K562 (cell line): Measurements from ENCODE around the gene CCDC148. TPM values are rescaled to one million over a fixed set of nuclear protein-coding genes. Genes with fewer than 3 reads are reported as not detected.

Experiments used
- ATAC-seq: fragments of 200-7000 bp; cut with Tn5 transposase; 3 replicates; pipeline ENCODE4 v1.9.1; 2020; ENCODE audit warnings: moderate library complexity
- BruUV-seq: library from RNA; stranded (reverse); fragments of 400-500 nt; replicated peaks from 2 replicates; lab custom pipeline; 2021; lab: Mats Ljungman, UMichigan
- CTCF ChIA-PET: fragments of 300-600 bp; formaldehyde crosslinking; extraction: SDS; loops from one replicate; lab custom pipeline; 2021; ENCODE audit warnings: low intra/inter-chr PET ratio; lab: Yijun Ruan, JAX
- POLR2A ChIA-PET: fragments of 300-600, 350-650 bp; sonication (Branson Sonifier 250); formaldehyde crosslinking; extraction: SDS; loops from one replicate; lab custom pipeline; 2021; ENCODE audit warnings: antibody characterized with exemption, inconsistent platforms; lab: Yijun Ruan, JAX
- DNase-seq, 4 experiments: peaks; one replicate each; pipeline versions ENCODE4 v3.0.0 to v3.0.0-alpha.2; 2011 to 2018; ENCODE audit warnings: low spot score in 3 of 4, mixed read lengths in 3 of 4; ENCODE audit errors: extremely low read depth in 1 of 4
- FAIRE-seq: peaks from 2 replicates; lab custom pipeline; 2011; peaks lifted over from hg19 to GRCh38; lab: Jason Lieb, UNC
- H2AFZ ChIP-seq: 2 replicates; pipeline ENCODE4 v1.6.0; 2011; ENCODE audit warnings: low read depth, low read length, control low read depth, inconsistent platforms
- H3K27ac ChIP-seq: fragments of 200-600 bp; 3 replicates; pipeline ENCODE4 v1.8.0; 2011; ENCODE audit warnings: low read depth, mild to moderate bottlenecking, control low read depth, inconsistent platforms, low read length, moderate library complexity, mixed read lengths; ENCODE audit errors: extremely low read depth
- H3K27me3 ChIP-seq, 2 experiments: fragments of 300-600 bp in 1 of 2; 2 replicates in 1 of 2; 3 replicates in 1 of 2; pipeline versions ENCODE4 v1.6.0 to v1.8.0; 2011; ENCODE audit warnings: inconsistent platforms in 2 of 2, low read length in 2 of 2, mild to moderate bottlenecking in 1 of 2, mixed read lengths in 1 of 2, moderate library complexity in 1 of 2; ENCODE audit not compliant: control insufficient read depth in 2 of 2, insufficient read depth in 2 of 2
- H3K36me3 ChIP-seq: fragments of 300-600 bp; 3 replicates; pipeline ENCODE4 v1.8.0; 2011; ENCODE audit warnings: mild to moderate bottlenecking, low read length, inconsistent platforms; ENCODE audit not compliant: control insufficient read depth, insufficient read depth
- H3K4me1 ChIP-seq, 2 experiments: fragments of 200-600 bp in 1 of 2; replicated peaks in 1 of 2; 2 replicates in 1 of 2; 3 replicates in 1 of 2; pipeline versions ENCODE4 v1.5.1 to v1.8.0; 2011; ENCODE audit warnings: inconsistent platforms in 2 of 2, low read length in 2 of 2, mild to moderate bottlenecking in 1 of 2, mixed read lengths in 1 of 2, moderate library complexity in 1 of 2; ENCODE audit not compliant: control insufficient read depth in 2 of 2, insufficient read depth in 2 of 2
- H3K4me2 ChIP-seq: 2 replicates; pipeline ENCODE4 v1.6.1; 2011; ENCODE audit warnings: low read length, control low read depth, inconsistent platforms, mixed read lengths; ENCODE audit not compliant: insufficient read depth
- H3K4me3 ChIP-seq: fragments of 200-600 bp; sonication (generic), shearing (Covaris generic); 2 replicates; pipeline ENCODE4 v1.5.1; 2016; ENCODE audit warnings: control low read depth, inconsistent platforms
- H3K79me2 ChIP-seq: fragments of 200-600 bp; 3 replicates; pipeline ENCODE4 v1.8.0; 2011; ENCODE audit warnings: low read length, inconsistent platforms; ENCODE audit not compliant: control insufficient read depth, insufficient read depth
- H3K9ac ChIP-seq, 2 experiments: 2 replicates each; pipeline versions ENCODE4 v1.6.0 to v1.6.1; 2011; ENCODE audit warnings: low read depth in 2 of 2, low read length in 2 of 2, control low read depth in 1 of 2, inconsistent platforms in 1 of 2, mild to moderate bottlenecking in 1 of 2, mixed read lengths in 1 of 2; ENCODE audit not compliant: insufficient read depth in 1 of 2
- H3K9me1 ChIP-seq: one replicate; pipeline ENCODE4 v1.6.0; 2011; ENCODE audit warnings: inconsistent platforms, mild to moderate bottlenecking, low read length, moderate library complexity; ENCODE audit not compliant: control insufficient read depth, insufficient read depth
- H3K9me3 ChIP-seq: replicated peaks from 2 replicates; pipeline ENCODE4 v1.5.1; 2011; ENCODE audit warnings: low read depth, low read length, inconsistent platforms; ENCODE audit not compliant: control insufficient read depth, insufficient read depth
- H4K20me1 ChIP-seq: replicated peaks from 2 replicates; pipeline ENCODE4 v1.6.1; 2011; ENCODE audit warnings: low read length, inconsistent platforms, mixed read lengths; ENCODE audit not compliant: control insufficient read depth, insufficient read depth
- KDM1A ChIP-seq, 2 experiments: fragments of 450-650 bp; IDR thresholded peaks; 2 replicates each; pipeline ENCODE4 v1.6.1; 2016; ENCODE audit warnings: mild to moderate bottlenecking in 2 of 2
- LEF1 ChIP-seq: fragments of 450-650 bp; IDR thresholded peaks from 2 replicates; pipeline ENCODE4 v1.6.1; 2016; ENCODE audit warnings: mild to moderate bottlenecking
- POLR2A ChIP-seq: fragments of 450-650 bp; conservative IDR thresholded peaks from 2 replicates; pipeline ENCODE4 v1.6.1; 2016
- RBM15 ChIP-seq: fragments of 200-400 bp; formaldehyde crosslinking; IDR thresholded peaks from 2 replicates; pipeline ENCODE4 v1.6.1; 2018; ENCODE audit warnings: mild to moderate bottlenecking, low read length, moderate library complexity; ENCODE audit not compliant: insufficient read depth
- SP1 ChIP-seq: sonication (generic); formaldehyde crosslinking; IDR thresholded peaks from 2 replicates; pipeline ENCODE4 v1.8.1; 2022; ENCODE audit warnings: mild to moderate bottlenecking, missing genetic modification reagents
- STAT5B ChIP-seq: fragments of 250-450 bp; sonication (Bioruptor Pico); IDR thresholded peaks from 2 replicates; pipeline ENCODE4 v1.8.0; 2021; ENCODE audit warnings: mild to moderate bottlenecking, inconsistent platforms
- TSC22D4 ChIP-seq: fragments of 450-650 bp; IDR thresholded peaks from 2 replicates; pipeline ENCODE4 v1.6.1; 2016; ENCODE audit warnings: missing genetic modification characterization, missing biosample characterization, control low read depth
- XRCC4 ChIP-seq: IDR thresholded peaks from one replicate; pipeline ENCODE4 v1.6.1; 2011; ENCODE audit not compliant: insufficient read depth, insufficient read length; ENCODE audit errors: extremely low read depth
- ZBTB1 ChIP-seq: sonication (generic); formaldehyde crosslinking; IDR thresholded peaks from 2 replicates; pipeline ENCODE4 v1.8.1; 2023; ENCODE audit warnings: missing genetic modification reagents, low read depth, mild to moderate bottlenecking, borderline replicate concordance
- ZNF134 ChIP-seq: fragments of 250-450 bp; sonication (Bioruptor Pico); conservative IDR thresholded peaks from 2 replicates; pipeline ENCODE4 v1.4.0; 2020
- WGBS: fragments of 100-300 bp; shearing (Covaris generic); methylation state at CpG from one replicate; pipeline ENCODE4 v1.1.6; 2016; ENCODE audit warnings: low coverage, mixed read lengths; ENCODE audit not compliant: insufficient coverage; ENCODE audit errors: missing lambda C conversion rate; 5-methylcytosine and 5-hydroxymethylcytosine counted together
- in situ Hi-C: fragments of 300-500 bp; cut with MboI; formaldehyde crosslinking; loops from 4 replicates; pipeline ENCODE4 v1.15.0; 2018; ENCODE audit warnings: inconsistent platforms, mixed read lengths
- intact Hi-C: fragments of 100-400 bp; cut with micrococcal nuclease; formaldehyde crosslinking; loops from 2 replicates; pipeline ENCODE4 v1.14.2; 2022
- polyA plus RNA-seq, 8 experiments: library from polyadenylated mRNA; depleted of rRNA in 4 of 8; stranded (reverse) in 5 of 8; unstranded in 3 of 8; fragments of >200 nt; fragmentation: Nextera tagmentation in 2 of 8; fragmentation: Illumina TruSeq in 1 of 8; extraction: Ambion mirVana in 2 of 8; extraction: Trizol in 1 of 8; gene quantifications; 2 replicates each; pipeline versions ENCODE4 v1.2.1 to v1.2.3, GENCODE V29; 2011 to 2014; ENCODE audit warnings: inconsistent platforms in 1 of 8, missing spikeins in 1 of 8
- total RNA-seq, 7 experiments: library from RNA; depleted of rRNA in 6 of 7; stranded (reverse); fragments of >200 nt in 6 of 7; fragmentation: Illumina TruSeq in 2 of 7; extraction: Trizol in 2 of 7; gene quantifications; 2 replicates each; pipeline versions ENCODE4 v1.2.1 to v1.2.3, GENCODE V29; 2011 to 2021; ENCODE audit warnings: low replicate concordance in 1 of 7
- TF ChIP-seq, protein P1 (sequence below): fragments of 450-650 bp; IDR thresholded peaks from 2 replicates; pipeline ENCODE4 v1.6.1; 2016
- TF ChIP-seq, protein P2 (sequence below), 3 experiments: fragments of 200-800 bp in 1 of 3; sonication (Bioruptor generic) in 1 of 3; sonication (generic) in 1 of 3; formaldehyde crosslinking in 1 of 3; IDR thresholded peaks; 2 replicates each; pipeline versions ENCODE4 v1.6.1 to v1.8.0; 2016 to 2022; ENCODE audit warnings: mild to moderate bottlenecking in 2 of 3, missing compliant biosample characterization in 2 of 3, missing genetic modification characterization in 2 of 3, missing genetic modification reagents in 1 of 3

The CCDC148 gene
- total and polyA plus RNA-seq, 9 of the 15 experiments (the other 6 are each of a cell fraction or from before 2014, with no cell fraction given): 0.10 to 1.4 (median 0.65) TPM

DNA sequence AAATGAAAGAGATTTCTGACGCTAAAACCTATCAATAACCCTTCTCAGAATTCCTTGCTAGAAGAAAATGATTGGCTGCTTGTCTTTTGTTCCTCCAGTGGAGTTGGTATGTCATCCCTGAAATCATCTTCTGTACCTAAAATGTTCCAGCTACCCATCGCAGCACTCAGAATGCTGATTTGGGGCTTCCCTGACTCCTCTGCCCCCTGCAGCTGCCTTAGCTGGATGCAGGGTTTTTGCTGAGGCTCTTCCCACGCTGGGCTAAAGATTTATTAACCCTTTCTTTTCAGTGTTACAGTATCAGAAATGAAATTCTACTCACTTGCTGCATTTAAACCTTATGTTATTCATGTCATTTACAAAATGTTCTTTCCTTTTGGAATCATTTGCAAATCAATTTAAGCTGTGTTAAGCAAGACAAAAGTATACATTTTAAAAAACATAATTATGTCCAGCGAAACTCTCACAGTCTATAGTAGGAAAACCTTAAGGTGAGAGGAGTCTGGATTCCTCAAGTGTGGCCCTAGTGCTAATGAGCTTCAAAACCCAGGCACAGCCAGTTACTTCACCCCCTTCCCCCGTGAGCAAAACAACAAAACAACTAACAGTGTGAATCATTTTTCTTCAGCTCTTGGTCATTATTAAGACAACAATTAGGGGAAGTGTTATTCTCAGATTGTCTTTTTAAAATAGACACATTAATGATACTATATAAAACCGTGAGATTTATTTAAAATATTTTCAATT lies 33.0 kb upstream of the CCDC148 start:
- POLR2A ChIA-PET: interaction anchor here (0.5 to 2.4 kb wide), 10 partner anchors 10 to 310 kb away, joined by 3 to 9 read pairs (median 4); no protein-coding TSS in a partner anchor
- no peak overlapping the region for H3K4me2 ChIP-seq
- no TSS peak for BruUV-seq
- H3K9ac ChIP-seq: no peak overlapping the region
- 47% methylated on average over 6 of the region's 6 CpGs for WGBS
- CTCF ChIA-PET: no interaction called here
- no peak overlapping the region for H3K4me3 ChIP-seq
- no peaks in the 10 kb centered on the region for H3K36me3 ChIP-seq
- peaks cover 15% of the 10 kb centered on the region for H4K20me1 ChIP-seq
- H3K79me2 ChIP-seq: peaks cover 96% of the 10 kb centered on the region
- TF ChIP-seq RBM15 (no peak), XRCC4 (no peak), POLR2A (no peak), KDM1A (IDR thresholded peaks at IDR 0.05) (peak in 1 of 2 experiments; percentile 7; a peak in 1 of 4 replicates), TSC22D4 (no peak), ZBTB1 (CRISPR knock-in tag) (no peak), LEF1 (no peak), SP1 (CRISPR knock-in tag) (no peak), ZNF134 (CRISPR knock-in tag) (no peak), STAT5B (no peak)
- TF ChIP-seq, protein P1, sequence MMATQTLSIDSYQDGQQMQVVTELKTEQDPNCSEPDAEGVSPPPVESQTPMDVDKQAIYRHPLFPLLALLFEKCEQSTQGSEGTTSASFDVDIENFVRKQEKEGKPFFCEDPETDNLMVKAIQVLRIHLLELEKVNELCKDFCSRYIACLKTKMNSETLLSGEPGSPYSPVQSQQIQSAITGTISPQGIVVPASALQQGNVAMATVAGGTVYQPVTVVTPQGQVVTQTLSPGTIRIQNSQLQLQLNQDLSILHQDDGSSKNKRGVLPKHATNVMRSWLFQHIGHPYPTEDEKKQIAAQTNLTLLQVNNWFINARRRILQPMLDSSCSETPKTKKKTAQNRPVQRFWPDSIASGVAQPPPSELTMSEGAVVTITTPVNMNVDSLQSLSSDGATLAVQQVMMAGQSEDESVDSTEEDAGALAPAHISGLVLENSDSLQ: 0 out of 2 replicates have a peak, but pooled peaks have one; percentile 8
- TF ChIP-seq, protein P2, sequence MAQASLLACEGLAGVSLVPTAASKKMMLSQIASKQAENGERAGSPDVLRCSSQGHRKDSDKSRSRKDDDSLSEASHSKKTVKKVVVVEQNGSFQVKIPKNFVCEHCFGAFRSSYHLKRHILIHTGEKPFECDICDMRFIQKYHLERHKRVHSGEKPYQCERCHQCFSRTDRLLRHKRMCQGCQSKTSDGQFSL (CRISPR knock-in tag; IDR thresholded peaks at IDR 0.05): no peak
- TF ChIP-seq, protein P2 (tag; IDR thresholded peaks at IDR 0.05): no peak
- intact Hi-C loops: no loop called here
- DNase-seq: no peak
- ATAC-seq: peak; percentile 47
- no peaks in the 10 kb centered on the region for H3K9me3 ChIP-seq
- peaks cover 4% of the 10 kb centered on the region for H3K9me1 ChIP-seq
- H3K4me1 ChIP-seq: peaks cover 3 to 23% of the 10 kb centered on the region in 2 experiments; a peak in 2 of 5 replicates
- no peaks in the 10 kb centered on the region for H3K27me3 ChIP-seq
- in situ Hi-C loops: no loop called here
- no peak overlapping the region for H3K27ac ChIP-seq
- FAIRE-seq: no peak
- no peak overlapping the region for H2AFZ ChIP-seq
